T-cell (primary cell): ENCODE measurements around the gene CD34. TPM values are rescaled to one million over a fixed set of nuclear protein-coding genes. Genes with fewer than 3 reads are reported as not detected.

Source experiments
- ATAC-seq, 4 experiments: fragments of 200-7000 bp in 3 of 4; fragments of 150-1000 bp in 1 of 4; cut with Tn5 transposase; replicated peaks in 1 of 4; 1 replicate in 3 of 4; 2 replicates in 1 of 4; pipeline ENCODE4 v1.10.0; 2021; ENCODE audit warnings: moderate library complexity in 3 of 4, mild to moderate bottlenecking in 2 of 4, moderate number of reproducible peaks in 1 of 4
- CTCF ChIA-PET, 2 donors: fragments of 300-600 bp; sonication (Branson Sonifier 250); formaldehyde crosslinking; loops; one replicate each; lab custom pipeline; 2022; ENCODE audit warnings: antibody characterized with exemption in 2 of 2; lab: Charles Lee
- POLR2A ChIA-PET, 2 donors: fragments of 300-600 bp; sonication (Branson Sonifier 250); formaldehyde crosslinking; loops; one replicate each; lab custom pipeline; 2022; ENCODE audit warnings: antibody characterized with exemption in 2 of 2; lab: Charles Lee
- DNase-seq, 35 experiments: peaks; one replicate each; pipeline versions ENCODE4 v3.0.0 to v3.0.0-alpha.2; 2013 to 2023
- H3K27ac ChIP-seq: one replicate; pipeline ENCODE4 v1.5.1; 2013; ENCODE audit warnings: low read length
- H3K27me3 ChIP-seq, 2 experiments: replicated peaks in 1 of 2; 1 replicate in 1 of 2; 2 replicates in 1 of 2; pipeline versions ENCODE4 v1.6.1 to v1.7.0; 2013; ENCODE audit warnings: low read length in 1 of 2, mixed read lengths in 1 of 2; ENCODE audit not compliant: control insufficient read depth in 2 of 2, insufficient read depth in 2 of 2; ENCODE audit errors: extremely low read depth in 1 of 2
- H3K36me3 ChIP-seq, 2 donors: 1 replicate in 1 of 2; 2 replicates in 1 of 2; pipeline versions ENCODE4 v1.6.1 to v1.7.0; 2013; ENCODE audit warnings: low read length in 1 of 2; ENCODE audit not compliant: control insufficient read depth in 2 of 2, insufficient read depth in 1 of 2; ENCODE audit errors: extremely low read depth in 1 of 2
- H3K4me1 ChIP-seq, 2 experiments: 1 replicate in 1 of 2; 2 replicates in 1 of 2; pipeline versions ENCODE4 v1.6.1 to v1.7.0; 2013; ENCODE audit warnings: low read length in 2 of 2, mixed read lengths in 1 of 2; ENCODE audit not compliant: insufficient read depth in 2 of 2, control insufficient read depth in 1 of 2; ENCODE audit errors: extremely low read depth in 1 of 2
- H3K4me3 ChIP-seq, 2 donors: 1 replicate in 1 of 2; 2 replicates in 1 of 2; pipeline versions ENCODE4 v1.5.1 to v1.7.0; 2013; ENCODE audit warnings: mild to moderate bottlenecking in 2 of 2, low read length in 1 of 2, moderate library complexity in 1 of 2; ENCODE audit not compliant: control insufficient read depth in 1 of 2; ENCODE audit errors: extremely low read depth in 1 of 2
- H3K9me3 ChIP-seq: 2 replicates; pipeline ENCODE4 v1.7.0; 2013
- H3K27ac Mint-ChIP-seq, 2 donors: one replicate each; pipeline ENCODE4 v1.8.0; 2020 to 2021; ENCODE audit warnings: mild to moderate bottlenecking in 2 of 2, mixed read lengths in 2 of 2
- H3K27me3 Mint-ChIP-seq, 2 donors: one replicate each; pipeline ENCODE4 v1.8.0; 2021 to 2022; ENCODE audit warnings: mixed read lengths in 2 of 2
- H3K36me3 Mint-ChIP-seq: one replicate; pipeline ENCODE4 v1.8.0; 2021; ENCODE audit warnings: mixed read lengths
- H3K4me1 Mint-ChIP-seq, 3 donors: one replicate each; pipeline ENCODE4 v1.8.0; 2020 to 2022; ENCODE audit warnings: mixed read lengths in 3 of 3, mild to moderate bottlenecking in 1 of 3
- H3K4me3 Mint-ChIP-seq, 3 donors: one replicate each; pipeline ENCODE4 v1.8.0; 2020 to 2022; ENCODE audit warnings: mild to moderate bottlenecking in 3 of 3, mixed read lengths in 3 of 3, moderate library complexity in 3 of 3
- H3K9me3 Mint-ChIP-seq, 3 donors: one replicate each; pipeline ENCODE4 v1.8.0; 2020 to 2022; ENCODE audit warnings: mixed read lengths in 3 of 3
- WGBS: methylation state at CpG from one replicate; pipeline ENCODE4 v1.1.5; 2013; ENCODE audit warnings: missing lambda C conversion rate; ENCODE audit not compliant: insufficient coverage; 5-methylcytosine and 5-hydroxymethylcytosine counted together
- total RNA-seq, 35 experiments: library from RNA in 6 of 35; stranded (reverse) in 6 of 35; fragments of 120-200 nt in 1 of 35; gene quantifications; one replicate each; pipeline versions ENCODE4 v1.2.1 to v1.2.4 and lab custom pipeline; 2013 to 2026

The CD34 gene
- total RNA-seq, 5 donors from 2014 or later (not counting 1 experiment from before 2014, with no cell fraction given) = 0.57 to 1.6 (median 0.83) TPM

- Histone ChIP-seq H3K27me3 (no peaks in the 10 kb centered on the region), H3K27ac (no peak overlapping the region), H3K4me1 (peaks cover 8 to 70% of the 10 kb centered on the region in 2 experiments), H3K36me3 (peaks cover 3 to 5% of the 10 kb centered on the region in 2 donors), H3K4me3 (no peak overlapping the region), H3K9me3 (no peaks in the 10 kb centered on the region)
- WGBS = 89% methylated on average over 12 of the region's 15 CpGs
- peaks cover 23% of the 10 kb centered on the region for H3K36me3 Mint-ChIP-seq
- ChIA-PET POLR2A (no interaction called here), CTCF (interaction anchor here (0.5 to 1.5 kb wide), 3 partner anchors 13 to 39 kb away, joined by 3 to 5 read pairs (median 3); no protein-coding TSS in a partner anchor)
- peaks cover 92 to 95% (median 94%) of the 10 kb centered on the region in 3 donors for H3K4me1 Mint-ChIP-seq
- DNase-seq (no peak), ATAC-seq (no peak)
- H3K27me3 Mint-ChIP-seq = no peaks in the 10 kb centered on the region
- H3K9me3 Mint-ChIP-seq = no peaks in the 10 kb centered on the region
- peak overlapping the region in 1 of 3 donors; percentile 25 for H3K4me3 Mint-ChIP-seq
- H3K27ac Mint-ChIP-seq = peak overlapping the region; percentile 86 to 87
Measured at GRCh38 chr1:207836591-207837347, 74.2 kb downstream of the CD34 start.

- Mint-ChIP-seq H3K36me3 (peaks cover 23% of the 10 kb centered on the region), H3K9me3 (no peaks in the 10 kb centered on the region), H3K4me1 (peaks cover 97 to 98% (median 98%) of the 10 kb centered on the region in 3 donors), H3K4me3 (peak overlapping the region in 1 of 3 donors; percentile 25), H3K27ac (peak overlapping the region; percentile 97 to 99), H3K27me3 (no peaks in the 10 kb centered on the region)
- ChIA-PET CTCF (interaction anchor here in 1 of 2 donors (0.7 to 1.5 kb wide), 2 partner anchors 33 to 39 kb away, joined by 3 to 5 read pairs; no protein-coding TSS in a partner anchor), POLR2A (interaction anchor here in 1 of 2 donors (1.0 kb wide), 1 partner anchor 26 kb away, joined by 3 read pairs; no protein-coding TSS in a partner anchor)
- Histone ChIP-seq H3K27me3 (no peaks in the 10 kb centered on the region), H3K27ac (peak overlapping the region; percentile 13), H3K36me3 (peaks cover 3 to 4% of the 10 kb centered on the region in 2 donors), H3K9me3 (no peaks in the 10 kb centered on the region), H3K4me1 (peaks cover 12 to 76% of the 10 kb centered on the region in 2 experiments), H3K4me3 (no peak overlapping the region)
- WGBS = 94% methylated on average over 5 of the region's 6 CpGs
- DNase-seq (no peak), ATAC-seq (no peak)
Measured at GRCh38 chr1:207835958-207836357, 75.0 kb downstream of the CD34 start.

- ChIA-PET CTCF (interaction anchor here (0.6 to 1.5 kb wide), 7 partner anchors 11 to 51 kb away, joined by 3 to 11 read pairs (median 3); no protein-coding TSS in a partner anchor), POLR2A (no interaction called here)
- peak overlapping the region; percentile 10 for H3K27ac ChIP-seq
- WGBS = 90% methylated on average over 6 of the region's 7 CpGs
- Mint-ChIP-seq H3K27ac (peak overlapping the region; percentile 97 to 99), H3K27me3 (no peaks in the 10 kb centered on the region), H3K4me1 (peaks cover 97 to 100% (median 99%) of the 10 kb centered on the region in 3 donors), H3K9me3 (no peaks in the 10 kb centered on the region), H3K36me3 (peaks cover 20% of the 10 kb centered on the region), H3K4me3 (peak overlapping the region in 1 of 3 donors; percentile 67)
- peaks cover 12 to 71% of the 10 kb centered on the region in 2 experiments for H3K4me1 ChIP-seq
- H3K27me3 ChIP-seq = no peaks in the 10 kb centered on the region
- ATAC-seq (peak in 1 of 4 experiments; percentile 10), DNase-seq (no peak)
- no peak overlapping the region for H3K4me3 ChIP-seq
- H3K9me3 ChIP-seq = no peaks in the 10 kb centered on the region
- H3K36me3 ChIP-seq = peaks cover 3 to 4% of the 10 kb centered on the region in 2 donors
Measured at GRCh38 chr1:207833956-207834660, 76.8 kb downstream of the CD34 start.

GRCh38 chr1:207833381-207833780 is 77.5 kb downstream of the CD34 start:
- Mint-ChIP-seq H3K36me3 (peaks cover 16% of the 10 kb centered on the region), H3K9me3 (no peaks in the 10 kb centered on the region), H3K4me3 (peak overlapping the region in 1 of 3 donors; percentile 67), H3K27me3 (no peaks in the 10 kb centered on the region), H3K4me1 (peaks cover 97 to 100% (median 99%) of the 10 kb centered on the region in 3 donors), H3K27ac (peak overlapping the region; percentile 97 to 99)
- peaks cover 3 to 4% of the 10 kb centered on the region in 2 donors for H3K36me3 ChIP-seq
- ATAC-seq = no peak
- no CpG with 5 or more reads among the region's 6 CpGs for WGBS
- ChIA-PET POLR2A (interaction anchor here in 1 of 2 donors (0.9 to 1.0 kb wide), 2 partner anchors 28 to 41 kb away, joined by 4 to 7 read pairs; no protein-coding TSS in a partner anchor), CTCF (interaction anchor here (1.0 to 1.6 kb wide), 5 partner anchors 11 to 52 kb away, joined by 3 to 4 read pairs (median 3); no protein-coding TSS in a partner anchor)
- no peak overlapping the region for H3K4me3 ChIP-seq
- DNase-seq = no peak
- no peaks in the 10 kb centered on the region for H3K9me3 ChIP-seq
- no peaks in the 10 kb centered on the region for H3K27me3 ChIP-seq
- H3K4me1 ChIP-seq = peaks cover 12 to 64% of the 10 kb centered on the region in 2 experiments
- peak overlapping the region; percentile 68 for H3K27ac ChIP-seq

- H3K4me3 ChIP-seq = no peak overlapping the region
- DNase-seq (no peak), ATAC-seq (no peak)
- H3K4me1 ChIP-seq = peaks cover 12 to 64% of the 10 kb centered on the region in 2 experiments
- H3K9me3 ChIP-seq = no peaks in the 10 kb centered on the region
- peak overlapping the region; percentile 68 for H3K27ac ChIP-seq
- peaks cover 97 to 100% (median 99%) of the 10 kb centered on the region in 3 donors for H3K4me1 Mint-ChIP-seq
- WGBS = 86% methylated on average over 6 of the region's 8 CpGs
- H3K36me3 Mint-ChIP-seq = peaks cover 13% of the 10 kb centered on the region
- no peaks in the 10 kb centered on the region for H3K9me3 Mint-ChIP-seq
- POLR2A ChIA-PET = interaction anchor here (0.9 to 1.0 kb wide), 4 partner anchors 9 to 41 kb away, joined by 3 to 7 read pairs (median 4); no protein-coding TSS in a partner anchor
- H3K27me3 ChIP-seq = no peaks in the 10 kb centered on the region
- no peaks in the 10 kb centered on the region for H3K27me3 Mint-ChIP-seq
- peaks cover 3 to 4% of the 10 kb centered on the region in 2 donors for H3K36me3 ChIP-seq
- H3K27ac Mint-ChIP-seq = peak overlapping the region; percentile 97 to 99
- H3K4me3 Mint-ChIP-seq = peak overlapping the region; percentile 66 to 72 (median 67)
- CTCF ChIA-PET = interaction anchor here (1.2 to 1.6 kb wide), 8 partner anchors 10 to 53 kb away, joined by 3 to 6 read pairs (median 4); no protein-coding TSS in a partner anchor
Measured at GRCh38 chr1:207832796-207833195, 78.1 kb downstream of the CD34 start.
